ENCODE measurements around the gene OCA2.

OCA2 gene

GRCh38 chr15:28115871-28116270 lies 16.8 kb upstream of the OCA2 start:
- no peaks in the 10 kb centered on the region for H3K9me2 ChIP-seq (ENCODE audit: low read depth, low read length)
- no peak overlapping the region for H3K4me3 ChIP-seq (ENCODE audit: low read depth, low read length, poor library complexity, severe bottlenecking)
- H3F3A ChIP-seq (ENCODE audit: insufficient read depth, low read length), result no peaks in the 10 kb centered on the region
- H2AFZ ChIP-seq (ENCODE audit: low read length), result no peak overlapping the region
- H3K9ac ChIP-seq (ENCODE audit: low read length), result no peak overlapping the region
- H3K9me3 ChIP-seq (ENCODE audit: low read length), result no peaks in the 10 kb centered on the region
- H3K4me1 ChIP-seq (ENCODE audit: insufficient read depth, low read length, severe bottlenecking), result no peaks in the 10 kb centered on the region
- no peak overlapping the region for H3K27ac ChIP-seq (ENCODE audit: low read depth, low read length, poor library complexity, severe bottlenecking)
- no peaks in the 10 kb centered on the region for H4K20me1 ChIP-seq (ENCODE audit: insufficient read depth, low read length)
- no peak overlapping the region for H3K4me2 ChIP-seq (ENCODE audit: low read length)
- peaks cover 74% of the 10 kb centered on the region for H3K36me3 ChIP-seq (ENCODE audit: insufficient read depth, low read length)
- H3K79me2 ChIP-seq (ENCODE audit: insufficient read depth, low read length), result no peaks in the 10 kb centered on the region
- H3K27me3 ChIP-seq (ENCODE audit: insufficient read depth, low read length), result no peaks in the 10 kb centered on the region
- TF ChIP-seq CTCF (IDR thresholded peaks at IDR 0.05; ENCODE audit: low read length) (no peak), EZH2 (IDR thresholded peaks at IDR 0.05; ENCODE audit: borderline replicate concordance, low read length) (no peak)

- H3K4me2 ChIP-seq (ENCODE audit: low read length), result no peak overlapping the region
- H3K9me3 ChIP-seq (ENCODE audit: low read length), result no peaks in the 10 kb centered on the region
- no peaks in the 10 kb centered on the region for H4K20me1 ChIP-seq (ENCODE audit: insufficient read depth, low read length)
- no peaks in the 10 kb centered on the region for H3K4me1 ChIP-seq (ENCODE audit: insufficient read depth, low read length, severe bottlenecking)
- TF ChIP-seq CTCF (IDR thresholded peaks at IDR 0.05; ENCODE audit: low read length) (no peak), EZH2 (IDR thresholded peaks at IDR 0.05; ENCODE audit: borderline replicate concordance, low read length) (no peak)
- H3K79me2 ChIP-seq (ENCODE audit: insufficient read depth, low read length), result no peaks in the 10 kb centered on the region
- H3K4me3 ChIP-seq (ENCODE audit: low read depth, low read length, poor library complexity, severe bottlenecking), result no peak overlapping the region
- no peaks in the 10 kb centered on the region for H3K9me2 ChIP-seq (ENCODE audit: low read depth, low read length)
- no peaks in the 10 kb centered on the region for H3K27me3 ChIP-seq (ENCODE audit: insufficient read depth, low read length)
- peaks cover 65% of the 10 kb centered on the region for H3K36me3 ChIP-seq (ENCODE audit: insufficient read depth, low read length)
- no peak overlapping the region for H3K9ac ChIP-seq (ENCODE audit: low read length)
- H3F3A ChIP-seq (ENCODE audit: insufficient read depth, low read length), result no peaks in the 10 kb centered on the region
- H3K27ac ChIP-seq (ENCODE audit: low read depth, low read length, poor library complexity, severe bottlenecking), result no peak overlapping the region
- H2AFZ ChIP-seq (ENCODE audit: low read length), result no peak overlapping the region
Measured at GRCh38 chr15:28114721-28115622, 15.9 kb upstream of the OCA2 start.

GRCh38 chr15:28114114-28114455 lies 15.0 kb upstream of the OCA2 start:
- no peak overlapping the region for H3K4me2 ChIP-seq (ENCODE audit: low read length)
- no peaks in the 10 kb centered on the region for H3K27me3 ChIP-seq (ENCODE audit: insufficient read depth, low read length)
- no peak overlapping the region for H3K4me3 ChIP-seq (ENCODE audit: low read depth, low read length, poor library complexity, severe bottlenecking)
- no peaks in the 10 kb centered on the region for H3K9me3 ChIP-seq (ENCODE audit: low read length)
- H3K79me2 ChIP-seq (ENCODE audit: insufficient read depth, low read length), result no peaks in the 10 kb centered on the region
- H4K20me1 ChIP-seq (ENCODE audit: insufficient read depth, low read length), result no peaks in the 10 kb centered on the region
- H3F3A ChIP-seq (ENCODE audit: insufficient read depth, low read length), result no peaks in the 10 kb centered on the region
- no peak overlapping the region for H2AFZ ChIP-seq (ENCODE audit: low read length)
- H3K36me3 ChIP-seq (ENCODE audit: insufficient read depth, low read length), result peaks cover 63% of the 10 kb centered on the region
- H3K9me2 ChIP-seq (ENCODE audit: low read depth, low read length), result no peaks in the 10 kb centered on the region
- H3K9ac ChIP-seq (ENCODE audit: low read length), result no peak overlapping the region
- no peaks in the 10 kb centered on the region for H3K4me1 ChIP-seq (ENCODE audit: insufficient read depth, low read length, severe bottlenecking)
- TF ChIP-seq CTCF (IDR thresholded peaks at IDR 0.05; ENCODE audit: low read length) (no peak), EZH2 (IDR thresholded peaks at IDR 0.05; ENCODE audit: borderline replicate concordance, low read length) (no peak)
- H3K27ac ChIP-seq (ENCODE audit: low read depth, low read length, poor library complexity, severe bottlenecking), result no peak overlapping the region
